ENCODE data around the gene GREB1L. TPM values are rescaled to one million over a fixed set of nuclear protein-coding genes. Genes with fewer than 3 reads are reported as not detected.

The GREB1L gene
- total RNA-seq, 1 experiment from 2014 or later: 75.4 TPM

DNA sequence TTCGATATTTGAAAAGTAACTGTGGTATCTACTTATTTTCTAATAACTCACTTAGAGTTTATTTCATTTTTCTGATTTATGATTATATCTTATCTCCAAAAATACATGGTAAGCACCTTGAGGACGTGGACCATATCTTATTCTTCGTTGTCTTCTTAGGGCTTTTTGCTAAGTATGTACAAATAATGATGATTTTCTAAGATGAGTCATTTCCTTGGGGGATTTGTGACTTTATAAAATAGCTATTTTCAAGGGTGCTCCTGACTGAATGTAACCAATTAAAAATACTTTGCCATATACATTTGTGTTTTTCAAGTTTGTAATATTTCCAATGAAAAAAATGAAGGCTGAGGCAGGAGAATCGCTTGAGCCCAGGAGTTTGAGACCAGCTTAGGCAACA is 56.3 kb downstream of the GREB1L start:
- H3K9me3 Mint-ChIP-seq (ENCODE audit: unreplicated experiment): no peaks in the 10 kb centered on the region
- Histone ChIP-seq H3K4me1 (peaks cover 63% of the 10 kb centered on the region), H3K27me3 (replicated peaks; ENCODE audit: control insufficient read depth, insufficient read depth, low read length) (no peaks in the 10 kb centered on the region), H3K9me3 (no peaks in the 10 kb centered on the region), H3K36me3 (ENCODE audit: control insufficient read depth, insufficient read depth, low read length) (no peaks in the 10 kb centered on the region), H3K4me3 (ENCODE audit: low read depth, low read length) (no peak overlapping the region)
- BruUV-seq (replicated peaks): no TSS peak
- ChIA-PET CTCF (no interaction called here), POLR2A (no interaction called here)
- DNase-seq: no peak
- H3K4me1 Mint-ChIP-seq (ENCODE audit: low read depth, unreplicated experiment): peaks cover 46% of the 10 kb centered on the region
- intact Hi-C loops (cut with micrococcal nuclease; ENCODE audit: unreplicated experiment): no loop called here
- TF ChIP-seq CTCF (IDR thresholded peaks at IDR 0.05; ENCODE audit: insufficient read depth in 1 of 2, low read depth in 1 of 2, low read length in 1 of 2, severe bottlenecking in 1 of 2, unreplicated experiment in 1 of 2): no peak
- peaks cover 14% of the 10 kb centered on the region for H3K36me3 Mint-ChIP-seq (ENCODE audit: insufficient read depth, unreplicated experiment)
- no peaks in the 10 kb centered on the region for H3K27me3 Mint-ChIP-seq (ENCODE audit: insufficient read depth, unreplicated experiment)
- H3K27ac Mint-ChIP-seq (ENCODE audit: unreplicated experiment): peak overlapping the region; percentile 34
- H3K4me3 Mint-ChIP-seq (ENCODE audit: unreplicated experiment): no peak overlapping the region

- ChIA-PET CTCF (no interaction called here), POLR2A (no interaction called here)
- H3K9me3 ChIP-seq: no peaks in the 10 kb centered on the region
- peak; percentile 42 to 69 for DNase-seq
- H3K4me1 ChIP-seq: peaks cover 77% of the 10 kb centered on the region
- no peaks in the 10 kb centered on the region for H3K9me3 Mint-ChIP-seq (ENCODE audit: unreplicated experiment)
- intact Hi-C loops (cut with micrococcal nuclease; ENCODE audit: unreplicated experiment): loop anchor here (5.0 kb wide), 2 partner anchors 43 to 58 kb away; partner anchors contain the start of gene GREB1L
- peaks cover 12% of the 10 kb centered on the region for H3K36me3 Mint-ChIP-seq (ENCODE audit: insufficient read depth, unreplicated experiment)
- no peaks in the 10 kb centered on the region for H3K27me3 Mint-ChIP-seq (ENCODE audit: insufficient read depth, unreplicated experiment)
- no peaks in the 10 kb centered on the region for H3K27me3 ChIP-seq (replicated peaks; ENCODE audit: control insufficient read depth, insufficient read depth, low read length)
- H3K27ac Mint-ChIP-seq (ENCODE audit: unreplicated experiment): peak overlapping the region; percentile 83
- H3K4me3 ChIP-seq (ENCODE audit: low read depth, low read length): no peak overlapping the region
- H3K36me3 ChIP-seq (ENCODE audit: control insufficient read depth, insufficient read depth, low read length): no peaks in the 10 kb centered on the region
- no peak for TF ChIP-seq CTCF (IDR thresholded peaks at IDR 0.05; ENCODE audit: insufficient read depth in 1 of 2, low read depth in 1 of 2, low read length in 1 of 2, severe bottlenecking in 1 of 2, unreplicated experiment in 1 of 2)
- BruUV-seq (replicated peaks): no TSS peak
- H3K4me3 Mint-ChIP-seq (ENCODE audit: unreplicated experiment): peak overlapping the region; percentile 68
- H3K4me1 Mint-ChIP-seq (ENCODE audit: low read depth, unreplicated experiment): peaks cover 54% of the 10 kb centered on the region
Observed at GRCh38 chr18:21300035-21300907, 58.2 kb downstream of the GREB1L start.

GRCh38 chr18:21300908-21301200 is 58.8 kb downstream of the GREB1L start:
- no peak for TF ChIP-seq CTCF (IDR thresholded peaks at IDR 0.05; ENCODE audit: insufficient read depth in 1 of 2, low read depth in 1 of 2, low read length in 1 of 2, severe bottlenecking in 1 of 2, unreplicated experiment in 1 of 2)
- BruUV-seq (replicated peaks): no TSS peak
- POLR2A ChIA-PET: no interaction called here
- Histone ChIP-seq H3K9me3 (no peaks in the 10 kb centered on the region), H3K4me3 (ENCODE audit: low read depth, low read length) (no peak overlapping the region), H3K4me1 (peaks cover 83% of the 10 kb centered on the region), H3K36me3 (ENCODE audit: control insufficient read depth, insufficient read depth, low read length) (no peaks in the 10 kb centered on the region), H3K27me3 (replicated peaks; ENCODE audit: control insufficient read depth, insufficient read depth, low read length) (no peaks in the 10 kb centered on the region)
- CTCF ChIA-PET: interaction anchor here (0.6 kb wide), 1 partner anchor 85 kb away, joined by 5 read pairs; no protein-coding TSS in a partner anchor
- peak overlapping the region; percentile 83 for H3K27ac Mint-ChIP-seq (ENCODE audit: unreplicated experiment)
- no peaks in the 10 kb centered on the region for H3K27me3 Mint-ChIP-seq (ENCODE audit: insufficient read depth, unreplicated experiment)
- DNase-seq: no peak
- peaks cover 60% of the 10 kb centered on the region for H3K4me1 Mint-ChIP-seq (ENCODE audit: low read depth, unreplicated experiment)
- intact Hi-C loops (cut with micrococcal nuclease; ENCODE audit: unreplicated experiment): loop anchor here (5.0 kb wide), 2 partner anchors 44 to 59 kb away; partner anchors contain the start of gene GREB1L
- H3K9me3 Mint-ChIP-seq (ENCODE audit: unreplicated experiment): no peaks in the 10 kb centered on the region
- peaks cover 6% of the 10 kb centered on the region for H3K36me3 Mint-ChIP-seq (ENCODE audit: insufficient read depth, unreplicated experiment)
- H3K4me3 Mint-ChIP-seq (ENCODE audit: unreplicated experiment): peak overlapping the region; percentile 68

Data from Caco-2 (cell line).